ENCODE results near the gene NDUFB6. TPM values are rescaled to one million over a fixed set of nuclear protein-coding genes. Genes with fewer than 3 reads are reported as not detected.

Gene NDUFB6
- total and polyA plus RNA-seq, 2 of the 4 experiments (the other 2 are of a cell fraction), result 24.2 to 51.0 TPM

GRCh38 chr9:32552172-32552872 is 20.6 kb downstream of the NDUFB6 start, which contains the start of the genes SMIM27 and TOPORS (continued):
- no peak for TF ChIP-seq RCOR1 (IDR thresholded peaks at IDR 0.05; ENCODE audit: insufficient replicate concordance, low read length)
- TF ChIP-seq BHLHE40 (IDR thresholded peaks at IDR 0.05; ENCODE audit: low read depth, low read length), result peak; percentile 86

- DNase-seq, result peak; percentile 36
- intact Hi-C loops (cut with micrococcal nuclease), result loop anchor here (1.0 to 2.0 kb wide), 2 partner anchors 22 to 173 kb away; partner anchors contain the start of gene NDUFB6
- TF ChIP-seq MXI1 (IDR thresholded peaks at IDR 0.05; ENCODE audit: borderline replicate concordance, low read depth, low read length) (no peak), RFX5 (IDR thresholded peaks at IDR 0.05; ENCODE audit: low read depth, low read length) (no peak), ELK1 (IDR thresholded peaks at IDR 0.05; ENCODE audit: borderline replicate concordance, low read depth, low read length) (no peak), POLR2A (IDR thresholded peaks at IDR 0.05; ENCODE audit: low read depth, low read length) (no peak; the same call in 1 of the 2 replicates), MAZ (IDR thresholded peaks at IDR 0.05; ENCODE audit: borderline replicate concordance, low read depth, low read length) (no peak), MAFK (IDR thresholded peaks at IDR 0.05; ENCODE audit: low read depth, low read length) (no peak), CEBPB (IDR thresholded peaks at IDR 0.05; ENCODE audit: low read depth, low read length) (no peak), USF2 (IDR thresholded peaks at IDR 0.05; ENCODE audit: low read depth, low read length) (no peak), CHD1 (IDR thresholded peaks at IDR 0.05; ENCODE audit: low read depth, low read length) (no peak)
Measured at GRCh38 chr9:32551276-32552051, 21.5 kb downstream of the NDUFB6 start.

More at GRCh38 chr9:32551276-32552051, 21.5 kb downstream of the NDUFB6 start:
- Histone ChIP-seq H4K5ac (ENCODE audit: low read depth, low read length) (peak overlapping the region; percentile 70), H3K4me3 (ENCODE audit: insufficient read depth, low read depth, low read length) (peak overlapping the region; percentile 94), H3K4me2 (ENCODE audit: low read depth, low read length) (peak overlapping the region; percentile 93), H3K9me1 (ENCODE audit: insufficient read depth, low read length) (no peaks in the 10 kb centered on the region), H3K4ac (ENCODE audit: low read depth, low read length) (peak overlapping the region; percentile 97), H2AK9ac (replicated peaks; ENCODE audit: low read depth, low read length, poor library complexity) (peak overlapping the region; percentile 67), H2BK120ac (ENCODE audit: low read depth, low read length) (peak overlapping the region; percentile 42; the same call in 1 of the 2 replicates), H3K36me3 (ENCODE audit: control insufficient read depth, insufficient read depth, low read length) (no peaks in the 10 kb centered on the region), H3K9ac (ENCODE audit: low read depth, low read length) (peak overlapping the region; percentile 55), H4K20me1 (ENCODE audit: insufficient read depth, low read length) (peaks cover 20% of the 10 kb centered on the region), H2BK5ac (ENCODE audit: low read depth, low read length, poor library complexity, severe bottlenecking) (peak overlapping the region; percentile 82), H2BK15ac (ENCODE audit: low read depth, low read length) (peak overlapping the region; percentile 9; the same call in 1 of the 3 replicates), H3K56ac (ENCODE audit: extremely low read depth, insufficient read depth, low read length) (peak overlapping the region; percentile 37), H2BK20ac (ENCODE audit: low read depth, low read length) (peak overlapping the region; percentile 23), H4K91ac (ENCODE audit: insufficient read depth, low read depth, low read length) (peak overlapping the region; percentile 74), H3K9me3 (ENCODE audit: control insufficient read depth, insufficient read depth, low read length) (no peaks in the 10 kb centered on the region), H3K23ac (ENCODE audit: low read depth, low read length) (peak overlapping the region; percentile 96), H2AK5ac (ENCODE audit: low read depth, low read length) (peak overlapping the region; percentile 66), H3K27ac (ENCODE audit: insufficient read depth, low read length) (peak overlapping the region; percentile 46), H3K14ac (replicated peaks; ENCODE audit: low read depth, low read length) (peak overlapping the region; percentile 97), H3K79me1 (ENCODE audit: low read depth in 1 of 2, low read length in 2 of 2) (peaks cover 23 to 42% of the 10 kb centered on the region in 2 experiments), H2AFZ (replicated peaks; ENCODE audit: low read length, poor library complexity) (peak overlapping the region; percentile 95), H3K4me1 (ENCODE audit: control insufficient read depth, insufficient read depth, low read length) (no peaks in the 10 kb centered on the region; the same call in 1 of the 2 replicates), H3K27me3 (ENCODE audit: control insufficient read depth, insufficient read depth, low read length) (no peaks in the 10 kb centered on the region), H4K8ac (ENCODE audit: low read depth in 2 of 2, low read length in 2 of 2) (peak overlapping the region; percentile 90 to 92), H3K18ac (ENCODE audit: low read depth, low read length) (peak overlapping the region; percentile 40; the same call in 1 of the 2 replicates)
- POLR2A ChIA-PET (ENCODE audit: unreplicated experiment), result interaction anchor here (0.6 kb wide), 1 partner anchor 102 kb away, joined by 3 read pairs; no protein-coding TSS in a partner anchor
- 0% methylated on average over 11 of the region's 36 CpGs; no CpG with 5 or more reads in 1 of the 2 experiments for WGBS, 2 experiments (ENCODE audit: extremely low coverage in 2 of 2, insufficient read length in 1 of 2)
- no TSS peak for BruUV-seq (replicated peaks)
- dilution Hi-C loops (cut with HindIII; ENCODE audit: low sequenced_read_pairs, unreplicated experiment), result loop anchor here (25.0 kb wide), 1 partner anchor 114 kb away; no protein-coding TSS in a partner anchor
- in situ Hi-C loops (cut with MboI; ENCODE audit: low sequenced_read_pairs), result no loop called here
- CTCF ChIA-PET, result interaction anchor here (0.6 to 2.7 kb wide), 4 partner anchors 21 to 413 kb away, joined by 4 to 10 read pairs (median 8); no protein-coding TSS in a partner anchor
- peak; percentile 6 for ATAC-seq (ENCODE audit: low read depth)

All from IMR-90 (cell line).